Measurements from ENCODE around the gene FRMD4A.

DNA sequence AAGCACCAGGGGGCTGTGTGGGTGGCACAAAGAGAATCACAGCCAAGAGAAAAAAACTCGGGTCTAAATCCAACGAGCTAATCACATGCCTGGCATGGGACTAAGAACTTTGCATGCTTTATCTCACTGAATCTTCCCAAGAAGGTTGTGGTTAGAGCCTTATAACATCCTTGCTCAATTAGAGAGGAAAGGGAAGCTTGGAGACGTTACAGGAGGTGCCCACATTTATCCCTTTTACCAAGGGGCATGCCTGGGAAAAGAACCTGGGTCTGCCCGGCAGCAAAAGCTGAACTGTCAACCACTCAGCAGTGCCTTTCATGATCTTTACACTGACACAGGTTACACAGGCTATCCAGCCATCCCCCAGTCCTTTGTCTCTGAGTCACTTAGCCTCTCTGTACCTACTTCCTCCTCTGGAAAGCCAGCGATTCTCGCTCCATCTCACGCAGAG is 553.8 kb downstream of the FRMD4A start:
- TF ChIP-seq BHLHE40 (IDR thresholded peaks at IDR 0.05; ENCODE audit: borderline replicate concordance) (no peak), SP1 (IDR thresholded peaks at IDR 0.05) (no peak), FOXA1 (IDR thresholded peaks at IDR 0.05) (no peak), TARDBP (IDR thresholded peaks at IDR 0.05) (no peak), ARNT (IDR thresholded peaks at IDR 0.05) (no peak), SUZ12 (IDR thresholded peaks at IDR 0.05) (no peak), NFRKB (IDR thresholded peaks at IDR 0.05) (no peak), HDGF (IDR thresholded peaks at IDR 0.05; ENCODE audit: borderline replicate concordance) (no peak), FOXM1 (IDR thresholded peaks at IDR 0.05; ENCODE audit: borderline replicate concordance) (no peak), L3MBTL2 (conservative IDR thresholded peaks at IDR 0.05) (no peak)
- TF ChIP-seq, protein P1, sequence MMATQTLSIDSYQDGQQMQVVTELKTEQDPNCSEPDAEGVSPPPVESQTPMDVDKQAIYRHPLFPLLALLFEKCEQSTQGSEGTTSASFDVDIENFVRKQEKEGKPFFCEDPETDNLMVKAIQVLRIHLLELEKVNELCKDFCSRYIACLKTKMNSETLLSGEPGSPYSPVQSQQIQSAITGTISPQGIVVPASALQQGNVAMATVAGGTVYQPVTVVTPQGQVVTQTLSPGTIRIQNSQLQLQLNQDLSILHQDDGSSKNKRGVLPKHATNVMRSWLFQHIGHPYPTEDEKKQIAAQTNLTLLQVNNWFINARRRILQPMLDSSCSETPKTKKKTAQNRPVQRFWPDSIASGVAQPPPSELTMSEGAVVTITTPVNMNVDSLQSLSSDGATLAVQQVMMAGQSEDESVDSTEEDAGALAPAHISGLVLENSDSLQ (IDR thresholded peaks at IDR 0.05) = no peak
